Breast epithelium (tissue), 4 donors: Measurements from ENCODE around the gene PDS5B. TPM values are rescaled to one million over a fixed set of nuclear protein-coding genes. Genes with fewer than 3 reads are reported as not detected.

Experiments
- DNase-seq, 2 donors: peaks; one replicate each; pipeline ENCODE4 v3.0.0-alpha.2; 2019; ENCODE audit warnings: low spot score in 2 of 2
- H3K27ac ChIP-seq, 2 donors: fragments of 200-600 bp; sonication (generic) in 1 of 2; one replicate each; pipeline ENCODE4 v1.5.1; 2016 to 2019; ENCODE audit warnings: mild to moderate bottlenecking in 1 of 2
- H3K27me3 ChIP-seq, 2 donors: fragments of 200-600 bp; sonication (generic) in 1 of 2; one replicate each; pipeline versions ENCODE4 v1.5.1 to v1.6.0; 2017 to 2019; ENCODE audit warnings: control low read depth in 1 of 2, mild to moderate bottlenecking in 1 of 2
- H3K36me3 ChIP-seq: fragments of 200-600 bp; one replicate; pipeline ENCODE4 v1.5.1; 2019
- H3K4me1 ChIP-seq, 2 donors: fragments of 200-600 bp; sonication (generic); one replicate each; pipeline ENCODE4 v1.5.1; 2016 to 2019; ENCODE audit warnings: control low read depth in 1 of 2
- H3K4me3 ChIP-seq, 3 donors: fragments of 200-600 bp; sonication (generic); 1 replicate in 2 of 3; 2 replicates in 1 of 3; pipeline ENCODE4 v1.5.1; 2016 to 2019; ENCODE audit warnings: mild to moderate bottlenecking in 3 of 3, moderate library complexity in 2 of 3
- H3K9me3 ChIP-seq, 2 donors: fragments of 200-600 bp; sonication (generic) in 1 of 2; one replicate each; pipeline ENCODE4 v1.5.1; 2016 to 2019; ENCODE audit warnings: control low read depth in 1 of 2
- CTCF ChIP-seq, 3 donors: fragments of 450-650 bp; IDR thresholded peaks; one replicate each; pipeline ENCODE4 v1.5.1; 2016 to 2017; ENCODE audit warnings: antibody characterized with exemption in 3 of 3, mild to moderate bottlenecking in 3 of 3, moderate library complexity in 3 of 3
- POLR2A ChIP-seq: fragments of 450-650 bp; IDR thresholded peaks from one replicate; pipeline ENCODE4 v1.6.1; 2016; ENCODE audit warnings: antibody characterized with exemption, mild to moderate bottlenecking, moderate library complexity
- POLR2AphosphoS5 ChIP-seq, 3 donors: sonication (generic); formaldehyde crosslinking; IDR thresholded peaks; one replicate each; pipeline ENCODE4 v1.6.1; 2017; ENCODE audit warnings: antibody characterized with exemption in 3 of 3
- intact Hi-C: fragments of 100-400 bp; cut with DNase I; formaldehyde crosslinking; loops from one replicate; pipeline ENCODE4 v1.15.1; 2023; ENCODE audit warnings: low total_unique reads
- total RNA-seq, 3 donors: library from RNA; depleted of rRNA; stranded (reverse); fragments of >200 nt; gene quantifications; one replicate each; pipeline ENCODE4 v1.1.0, GENCODE V29; 2016

PDS5B gene
- total RNA-seq, 3 donors from 2014 or later, result 35.0 to 71.7 (median 66.2) TPM

- DNase-seq, result no peak
- H3K27ac ChIP-seq, result peak overlapping the region; percentile 92 to 98
- intact Hi-C loops, result no loop called here
- H3K4me3 ChIP-seq, result peak overlapping the region; percentile 74 to 91 (median 79)
- H3K4me1 ChIP-seq, result peaks cover 0 to 17% of the 10 kb centered on the region in 2 donors
- H3K27me3 ChIP-seq, result no peaks in the 10 kb centered on the region
- no peaks in the 10 kb centered on the region for H3K36me3 ChIP-seq
- no peak for TF ChIP-seq CTCF (IDR thresholded peaks at IDR 0.05)
- TF ChIP-seq POLR2A, result no peak
- TF ChIP-seq POLR2AphosphoS5 (IDR thresholded peaks at IDR 0.05), result no peak
- H3K9me3 ChIP-seq, result no peaks in the 10 kb centered on the region
Measured at GRCh38 chr13:32585550-32586079, 637 bp upstream of the PDS5B start.

- H3K4me1 ChIP-seq, result peaks cover 0 to 17% of the 10 kb centered on the region in 2 donors
Measured at GRCh38 chr13:32587011-32587810, 959 bp downstream of the PDS5B start.

GRCh38 chr13:32587811-32588170, 1.5 kb downstream of the PDS5B start:
- peak overlapping the region; percentile 92 to 98 for H3K27ac ChIP-seq
- peak overlapping the region; percentile 74 to 91 (median 79) for H3K4me3 ChIP-seq
- no peaks in the 10 kb centered on the region for H3K27me3 ChIP-seq
- intact Hi-C loops, result no loop called here
- H3K9me3 ChIP-seq, result no peaks in the 10 kb centered on the region
- H3K36me3 ChIP-seq, result no peaks in the 10 kb centered on the region
- DNase-seq, result no peak
- TF ChIP-seq POLR2AphosphoS5 (IDR thresholded peaks at IDR 0.05) (no peak), POLR2A (no peak), CTCF (IDR thresholded peaks at IDR 0.05) (no peak)
- peaks cover 0 to 17% of the 10 kb centered on the region in 2 donors for H3K4me1 ChIP-seq

More at GRCh38 chr13:32587011-32587810, 959 bp downstream of the PDS5B start:
- H3K36me3 ChIP-seq, result no peaks in the 10 kb centered on the region
- TF ChIP-seq CTCF (IDR thresholded peaks at IDR 0.05) (peak in 1 of 3 donors; percentile 18), POLR2AphosphoS5 (IDR thresholded peaks at IDR 0.05) (peak in 1 of 3 donors; percentile 33), POLR2A (no peak)
- intact Hi-C loops, result no loop called here
- H3K9me3 ChIP-seq, result no peaks in the 10 kb centered on the region
- DNase-seq, result peak; percentile 32 to 59
- no peaks in the 10 kb centered on the region for H3K27me3 ChIP-seq
- H3K4me3 ChIP-seq, result peak overlapping the region; percentile 74 to 91 (median 79)
- H3K27ac ChIP-seq, result peak overlapping the region; percentile 92 to 98

GRCh38 chr13:32588736-32589135, 2.5 kb downstream of the PDS5B start:
- Histone ChIP-seq H3K4me3 (peak overlapping the region in 2 of 3 donors; percentile 26 to 79), H3K27me3 (no peaks in the 10 kb centered on the region)
- intact Hi-C loops, result no loop called here

More at GRCh38 chr13:32588736-32589135, 2.5 kb downstream of the PDS5B start:
- peak overlapping the region; percentile 56 to 92 for H3K27ac ChIP-seq
- H3K36me3 ChIP-seq, result no peaks in the 10 kb centered on the region
- no peaks in the 10 kb centered on the region for H3K9me3 ChIP-seq
- TF ChIP-seq POLR2A (no peak), POLR2AphosphoS5 (IDR thresholded peaks at IDR 0.05) (no peak), CTCF (IDR thresholded peaks at IDR 0.05) (no peak)
- DNase-seq, result no peak
- H3K4me1 ChIP-seq, result peaks cover 0 to 17% of the 10 kb centered on the region in 2 donors
